Body of pancreas (tissue), 4 donors: Measurements from ENCODE around the gene LNX1. TPM values are rescaled to one million over a fixed set of nuclear protein-coding genes. Genes with fewer than 3 reads are reported as not detected.
"Not testable (repeated sequence)": the region's sequence is repeated elsewhere in the genome, so short reads cannot be mapped to it uniquely, and the experiment has no call there.

Experiments used
- ATAC-seq: fragments of 150-250 bp; one replicate; pipeline ENCODE4 v1.9.1; 2016
- DNase-seq, 4 donors: peaks; one replicate each; pipeline ENCODE4 v3.0.0-alpha.2; 2019
- H3K27ac ChIP-seq, 4 donors: fragments of 200-600 bp; sonication (generic); 1 replicate in 3 of 4; 2 replicates in 1 of 4; pipeline versions ENCODE4 v1.5.1 to v1.6.1; 2016 to 2019; ENCODE audit warnings: mild to moderate bottlenecking in 1 of 4, mixed read lengths in 1 of 4, moderate library complexity in 1 of 4
- H3K27me3 ChIP-seq, 2 donors: fragments of 200-600 bp; sonication (generic); one replicate each; pipeline ENCODE4 v1.6.0; 2016; ENCODE audit warnings: mild to moderate bottlenecking in 1 of 2
- H3K36me3 ChIP-seq, 2 donors: fragments of 200-600 bp; sonication (generic); replicated peaks in 1 of 2; 2 replicates each; pipeline ENCODE4 v1.5.1; 2016; ENCODE audit warnings: low read depth in 2 of 2; ENCODE audit not compliant: insufficient read depth in 1 of 2
- H3K4me1 ChIP-seq: fragments of 200-600 bp; sonication (generic); one replicate; pipeline ENCODE4 v1.6.0; 2016
- H3K4me3 ChIP-seq, 2 donors: fragments of 200-600 bp; sonication (generic); 1 replicate in 1 of 2; 2 replicates in 1 of 2; pipeline ENCODE4 v1.5.1; 2016 to 2019
- H3K9me3 ChIP-seq, 3 donors: fragments of 200-600 bp; sonication (generic); 1 replicate in 2 of 3; 2 replicates in 1 of 3; pipeline ENCODE4 v1.5.1; 2016
- POLR2A ChIP-seq, 3 donors: fragments of 450-650 bp; IDR thresholded peaks; one replicate each; pipeline ENCODE4 v1.6.1; 2016; ENCODE audit warnings: antibody characterized with exemption in 3 of 3, mild to moderate bottlenecking in 2 of 3
- WGBS, 2 donors: methylation state at CpG; one replicate each; pipeline ENCODE4 v1.1.5; 2017; 5-methylcytosine and 5-hydroxymethylcytosine counted together
- intact Hi-C: fragments of 100-400 bp; cut with DNase I; formaldehyde crosslinking; loops from one replicate; pipeline ENCODE4 v1.15.1; 2023
- total RNA-seq, 2 donors: library from RNA; depleted of rRNA; stranded (reverse); fragments of >200 nt; gene quantifications; one replicate each; pipeline ENCODE4 v1.1.0, GENCODE V29; 2016
- TF ChIP-seq, protein P1 (sequence below), 7 experiments: fragments of 450-650 bp in 4 of 7; fragments of 200-600 bp in 3 of 7; sonication (generic) in 3 of 7; IDR thresholded peaks; one replicate each; pipeline ENCODE4 v1.5.1; 2016 to 2019; ENCODE audit warnings: antibody characterized with exemption in 7 of 7

LNX1 gene
- total RNA-seq, 2 donors from 2014 or later = 15.2 to 17.1 TPM

DNA sequence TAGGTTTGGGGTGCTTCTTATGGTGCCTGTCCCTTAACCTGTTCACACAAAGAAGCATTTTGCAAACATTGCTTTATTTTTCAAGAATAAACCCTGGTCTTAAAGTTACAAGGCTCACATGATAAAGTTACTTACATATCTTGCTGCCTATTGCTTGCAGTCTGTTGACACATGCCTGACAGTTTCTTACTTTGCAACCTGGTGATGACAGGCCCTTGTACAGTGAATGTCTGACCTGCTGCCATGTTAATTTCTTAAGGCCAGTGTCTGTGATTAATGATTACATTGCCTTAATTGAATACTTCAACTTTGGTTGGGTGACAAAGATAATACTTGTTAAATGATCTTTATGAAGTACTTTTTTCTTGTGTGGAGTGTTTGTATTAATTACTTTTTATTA lies 163.9 kb downstream of the LNX1 start:
- Histone ChIP-seq H3K36me3 (peaks cover 0 to 6% of the 10 kb centered on the region in 2 donors), H3K4me1 (no peaks in the 10 kb centered on the region), H3K9me3 (no peaks in the 10 kb centered on the region), H3K27ac (no peak overlapping the region), H3K27me3 (no peaks in the 10 kb centered on the region), H3K4me3 (no peak overlapping the region)
- intact Hi-C loops = no loop called here
- DNase-seq (no peak), ATAC-seq (no peak)
- TF ChIP-seq, protein P1, sequence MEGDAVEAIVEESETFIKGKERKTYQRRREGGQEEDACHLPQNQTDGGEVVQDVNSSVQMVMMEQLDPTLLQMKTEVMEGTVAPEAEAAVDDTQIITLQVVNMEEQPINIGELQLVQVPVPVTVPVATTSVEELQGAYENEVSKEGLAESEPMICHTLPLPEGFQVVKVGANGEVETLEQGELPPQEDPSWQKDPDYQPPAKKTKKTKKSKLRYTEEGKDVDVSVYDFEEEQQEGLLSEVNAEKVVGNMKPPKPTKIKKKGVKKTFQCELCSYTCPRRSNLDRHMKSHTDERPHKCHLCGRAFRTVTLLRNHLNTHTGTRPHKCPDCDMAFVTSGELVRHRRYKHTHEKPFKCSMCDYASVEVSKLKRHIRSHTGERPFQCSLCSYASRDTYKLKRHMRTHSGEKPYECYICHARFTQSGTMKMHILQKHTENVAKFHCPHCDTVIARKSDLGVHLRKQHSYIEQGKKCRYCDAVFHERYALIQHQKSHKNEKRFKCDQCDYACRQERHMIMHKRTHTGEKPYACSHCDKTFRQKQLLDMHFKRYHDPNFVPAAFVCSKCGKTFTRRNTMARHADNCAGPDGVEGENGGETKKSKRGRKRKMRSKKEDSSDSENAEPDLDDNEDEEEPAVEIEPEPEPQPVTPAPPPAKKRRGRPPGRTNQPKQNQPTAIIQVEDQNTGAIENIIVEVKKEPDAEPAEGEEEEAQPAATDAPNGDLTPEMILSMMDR (IDR thresholded peaks at IDR 0.05) = no peak
- no peak for TF ChIP-seq POLR2A (IDR thresholded peaks at IDR 0.05)

DNA sequence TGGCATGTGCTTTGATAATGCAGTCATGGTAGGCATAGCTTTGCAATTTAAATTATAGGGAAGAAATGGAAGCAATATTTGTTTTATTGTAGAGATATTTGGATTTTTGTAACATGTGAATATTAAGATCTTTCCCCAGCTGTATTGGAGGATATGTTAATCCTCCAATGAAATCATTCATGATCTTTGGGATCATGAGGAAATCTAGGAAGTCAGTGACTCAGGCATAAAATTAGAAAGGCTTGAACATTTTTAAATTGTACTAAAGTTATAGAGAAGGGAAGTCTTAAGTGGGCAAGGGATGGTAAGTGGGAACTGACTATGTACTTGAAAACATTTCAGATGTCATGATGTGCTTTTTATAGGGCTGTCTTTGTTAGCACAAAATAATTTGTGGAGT lies 167.0 kb downstream of the LNX1 start:
- no peak for ATAC-seq
- intact Hi-C loops = no loop called here

DNA sequence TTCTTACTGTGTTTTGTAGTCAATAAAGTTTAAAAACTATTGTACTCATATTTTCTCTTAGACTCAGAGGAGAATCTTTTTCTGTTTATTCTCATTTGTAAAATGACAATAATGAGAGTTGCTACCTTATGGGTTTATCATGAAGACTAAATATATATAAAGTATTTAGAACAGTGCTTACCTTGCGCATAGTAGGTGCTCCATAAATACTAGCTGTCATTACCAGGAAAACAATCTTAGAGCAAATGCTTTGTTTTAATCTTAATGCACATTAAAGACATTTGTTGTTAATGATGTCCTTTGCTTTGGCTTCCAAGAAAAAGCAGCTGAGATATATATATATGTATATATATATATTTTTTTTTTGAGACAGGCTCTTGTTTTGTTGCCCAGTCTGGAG lies 168.9 kb downstream of the LNX1 start:
- H3K9me3 ChIP-seq = no peaks in the 10 kb centered on the region
- 97% methylated on average over 1 of the region's 1 CpG for WGBS, 2 donors
- no peak overlapping the region for H3K27ac ChIP-seq
- intact Hi-C loops = no loop called here
- DNase-seq = no peak
- H3K4me1 ChIP-seq = no peaks in the 10 kb centered on the region
- no peaks in the 10 kb centered on the region for H3K36me3 ChIP-seq
- H3K4me3 ChIP-seq = no peak overlapping the region
- H3K27me3 ChIP-seq = no peaks in the 10 kb centered on the region
- ATAC-seq = no peak
- TF ChIP-seq POLR2A (IDR thresholded peaks at IDR 0.05) = no peak
- TF ChIP-seq, protein P1 (IDR thresholded peaks at IDR 0.05) = no peak

More for the DNA sequence above, 167.0 kb downstream of the LNX1 start:
- TF ChIP-seq, protein P1 (IDR thresholded peaks at IDR 0.05) = no peak
- no peak for TF ChIP-seq POLR2A (IDR thresholded peaks at IDR 0.05)
- peaks cover 0 to 6% of the 10 kb centered on the region in 2 donors for H3K36me3 ChIP-seq
- H3K27ac ChIP-seq = no peak overlapping the region
- DNase-seq = no peak
- H3K9me3 ChIP-seq = no peaks in the 10 kb centered on the region
- H3K4me3 ChIP-seq = no peak overlapping the region
- no peaks in the 10 kb centered on the region for H3K4me1 ChIP-seq
- H3K27me3 ChIP-seq = no peaks in the 10 kb centered on the region

DNA sequence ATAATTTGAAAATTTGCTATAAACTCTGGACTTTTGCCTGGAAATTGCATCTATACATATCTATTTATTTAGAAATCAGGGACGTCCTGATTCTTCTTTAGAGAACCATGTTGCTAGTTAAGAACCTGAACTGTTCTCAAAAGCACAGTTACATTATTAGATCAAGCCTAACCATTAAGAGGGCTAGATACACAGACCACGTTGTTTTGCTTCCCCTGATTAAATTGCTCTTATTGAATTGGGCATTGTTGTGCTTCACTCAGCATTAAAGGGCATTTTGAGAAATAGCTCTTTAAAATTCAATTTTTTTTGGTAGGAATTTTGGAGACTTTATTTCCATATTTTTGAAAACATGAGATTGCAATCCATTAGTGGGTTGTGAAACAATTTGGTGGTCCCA lies 169.5 kb downstream of the LNX1 start:
- Histone ChIP-seq H3K4me3 (no peak overlapping the region), H3K27ac (no peak overlapping the region), H3K4me1 (no peaks in the 10 kb centered on the region), H3K9me3 (no peaks in the 10 kb centered on the region), H3K27me3 (no peaks in the 10 kb centered on the region), H3K36me3 (no peaks in the 10 kb centered on the region)
- WGBS, 2 donors = 85 to 90% methylated on average over 2 of the region's 2 CpGs
- TF ChIP-seq, protein P1 (IDR thresholded peaks at IDR 0.05) = no peak
- no peak for TF ChIP-seq POLR2A (IDR thresholded peaks at IDR 0.05)
- ATAC-seq (no peak), DNase-seq (no peak)
- intact Hi-C loops = no loop called here

DNA sequence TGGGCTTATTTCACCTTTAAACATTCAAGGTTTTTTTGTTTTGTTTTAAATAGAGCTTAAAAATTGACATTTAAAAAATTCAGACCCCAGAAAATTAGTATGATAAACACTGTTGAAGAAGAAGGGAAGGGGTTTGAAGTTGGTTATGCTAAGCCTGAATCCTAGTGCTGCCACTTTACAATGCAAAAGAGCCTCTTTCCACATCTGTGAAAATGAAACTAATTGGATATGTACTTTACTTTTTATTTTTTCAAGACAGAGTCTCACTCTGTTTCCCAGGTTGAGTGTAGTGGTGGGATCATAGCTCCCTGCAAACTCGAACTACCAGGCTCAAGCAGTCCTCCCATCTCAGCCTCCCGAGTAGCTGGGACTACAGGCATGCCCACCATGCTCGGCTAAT lies 172.1 kb downstream of the LNX1 start:
- no peak for ATAC-seq
- intact Hi-C loops = no loop called here
- WGBS, 2 donors = 94 to 96% methylated on average over 3 of the region's 3 CpGs
- TF ChIP-seq, protein P1 (IDR thresholded peaks at IDR 0.05) = no peak
- TF ChIP-seq POLR2A (IDR thresholded peaks at IDR 0.05) = no peak
- no peaks in the 10 kb centered on the region for H3K36me3 ChIP-seq
- H3K27me3 ChIP-seq = no peaks in the 10 kb centered on the region
- H3K9me3 ChIP-seq = no peaks in the 10 kb centered on the region
- no peak overlapping the region for H3K4me3 ChIP-seq
- no peak for DNase-seq
- no peaks in the 10 kb centered on the region for H3K4me1 ChIP-seq
- H3K27ac ChIP-seq = no peak overlapping the region

DNA sequence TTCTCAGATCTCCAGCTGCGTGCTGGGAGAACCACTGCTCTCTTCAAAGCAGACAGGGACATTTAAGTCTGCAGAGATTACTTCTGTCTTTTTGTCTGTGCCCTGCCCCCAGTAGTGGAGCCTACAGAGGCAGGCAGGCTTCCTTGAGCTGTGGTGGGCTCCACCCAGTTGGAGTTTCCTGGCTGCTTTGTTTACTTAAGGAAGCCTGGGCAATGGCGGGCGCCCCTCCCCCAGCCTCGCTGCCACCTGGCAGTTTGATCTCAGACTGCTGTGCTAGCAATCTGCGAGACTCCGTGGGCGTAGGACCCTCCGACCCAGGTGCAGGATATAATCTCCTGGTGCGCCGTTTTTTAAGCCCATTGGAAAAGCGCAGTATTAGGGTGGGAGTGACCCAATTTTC lies 181.8 kb downstream of the LNX1 start:
- 96 to 97% methylated on average over 7 to 11 of the region's 11 CpGs for WGBS, 2 donors
- H3K27me3 ChIP-seq, H3K4me3 ChIP-seq, H3K4me1 ChIP-seq, DNase-seq, H3K36me3 ChIP-seq, H3K27ac ChIP-seq, H3K9me3 ChIP-seq, ATAC-seq, intact Hi-C loops: not testable (repeated sequence)
